ENCODE measurements around the gene DTD1.

Gene DTD1

GRCh38 chr20:18794428-18794787 lies 206.6 kb downstream of the DTD1 start:
- no peak for DNase-seq
- ATAC-seq = no peak

- DNase-seq (no peak), ATAC-seq (no peak)
Measured at GRCh38 chr20:18795366-18795765, 207.5 kb downstream of the DTD1 start.

GRCh38 chr20:18796282-18796833 lies 208.5 kb downstream of the DTD1 start:
- DNase-seq (no peak), ATAC-seq (no peak)

- DNase-seq (no peak), ATAC-seq (no peak)
Measured at GRCh38 chr20:18801516-18801915, 213.7 kb downstream of the DTD1 start.

GRCh38 chr20:18802012-18802634 lies 214.3 kb downstream of the DTD1 start:
- DNase-seq (no peak), ATAC-seq (no peak)

GRCh38 chr20:18805881-18806280 lies 218.0 kb downstream of the DTD1 start:
- DNase-seq (no peak), ATAC-seq (no peak)

DNA sequence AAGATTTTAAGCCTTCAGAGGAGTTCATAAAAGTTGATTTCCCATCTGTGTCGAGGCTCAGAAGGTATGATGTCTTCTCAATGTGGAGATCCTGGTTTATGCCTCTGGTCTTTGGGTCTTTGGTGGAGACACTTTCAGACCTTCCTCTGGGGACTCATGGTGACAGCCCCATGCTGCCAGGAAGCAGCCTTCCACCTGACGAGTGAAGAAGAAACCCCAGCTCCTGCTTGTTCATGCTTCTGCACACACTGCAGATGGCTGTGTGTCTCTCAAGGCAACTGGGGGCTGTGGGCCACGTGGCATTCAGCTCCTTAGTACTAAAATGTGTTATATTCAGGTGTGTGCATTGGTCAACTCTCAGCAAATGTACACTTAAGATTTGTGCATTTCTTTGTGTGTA lies 220.9 kb downstream of the DTD1 start:
- DNase-seq (no peak), ATAC-seq (no peak)

DNA sequence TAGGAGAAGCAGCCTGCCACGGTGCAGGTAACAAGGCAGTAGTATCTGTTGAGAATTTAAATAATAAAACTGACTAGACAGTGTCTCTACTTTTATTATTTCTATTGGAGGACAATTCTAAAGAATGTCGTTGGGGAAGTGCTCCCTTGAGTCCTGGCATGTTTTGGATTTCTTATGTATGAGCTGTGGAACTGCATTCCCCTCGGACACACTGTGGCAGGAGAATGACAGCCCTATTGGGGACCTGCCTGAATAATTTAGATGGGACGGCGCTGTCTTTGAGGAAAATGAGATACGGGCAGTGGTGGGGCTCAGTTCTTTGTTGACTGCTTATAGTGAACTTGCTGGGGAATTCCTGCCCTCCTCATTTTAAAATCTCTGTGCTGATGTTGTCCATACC lies 223.3 kb downstream of the DTD1 start:
- ATAC-seq (no peak), DNase-seq (no peak)

GRCh38 chr20:18811904-18812303 lies 224.1 kb downstream of the DTD1 start:
- DNase-seq (no peak), ATAC-seq (no peak)

DNA sequence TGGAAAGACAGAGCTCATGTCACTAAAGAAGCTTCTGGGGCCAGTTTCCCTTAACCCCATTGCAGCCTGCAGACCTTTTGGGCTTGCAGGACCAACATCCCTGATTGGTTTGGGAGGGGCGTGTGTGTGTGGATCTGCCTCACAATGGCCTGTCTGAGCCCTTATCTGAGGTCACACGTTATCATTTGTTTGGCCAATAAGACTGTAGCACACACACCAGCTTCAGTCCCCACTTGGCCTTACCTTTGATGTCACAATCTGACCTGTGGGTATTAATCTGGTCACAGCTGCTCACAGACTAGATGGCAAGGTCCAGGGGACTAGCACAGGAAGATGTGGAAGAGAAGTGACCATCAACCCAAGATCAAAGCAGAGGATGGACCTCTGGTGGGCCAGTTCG lies 225.6 kb downstream of the DTD1 start, which contains the start of gene SCP2D1:
Gene SCP2D1, plus strand, starts transcription at position 301 of the 400 bp plus-strand sequence. Its CDS starts 33 bp downstream, at position 334.
- no peak for ATAC-seq

GRCh38 chr20:18815194-18815942 lies 227.5 kb downstream of the DTD1 start:
- no peak for ATAC-seq
- no peak for DNase-seq

More for the DNA sequence above, 225.6 kb downstream of the DTD1 start, which contains the start of gene SCP2D1:
- no peak for DNase-seq

All from stimulated activated naive CD8-positive, alpha-beta T cell treated with anti-CD3 and anti-CD28 coated beads, Interleukin-15, Interleukin-2, amounts not matched to agents 100 U/mL and 50 U/mL, for 24 hours (primary cell).